Spleen (tissue), 11 donors: ENCODE data around the gene DNAJC18. TPM values are rescaled to one million over a fixed set of nuclear protein-coding genes. Genes with fewer than 3 reads are reported as not detected.
A peak's percentile ranks its signal among the peaks of the same experiment; 100 is the strongest.

ENCODE experiments used
- DNase-seq: peaks from one replicate; pipeline ENCODE4 v3.0.0-alpha.2; 2020
- H3K27ac ChIP-seq, 8 donors: fragments of 200-600 bp; sonication (generic) in 7 of 8; 1 replicate in 4 of 8; 2 replicates in 4 of 8; pipeline versions ENCODE4 v1.5.0 to v1.8.0; 2016 to 2021; ENCODE audit warnings: inconsistent platforms in 4 of 8, mild to moderate bottlenecking in 4 of 8, moderate library complexity in 1 of 8
- H3K27me3 ChIP-seq, 7 donors: fragments of 200-600 bp; sonication (generic) in 6 of 7; replicated peaks in 1 of 7; 1 replicate in 4 of 7; 2 replicates in 3 of 7; pipeline versions ENCODE4 v1.5.0 to v1.8.0; 2016 to 2021; ENCODE audit warnings: inconsistent platforms in 3 of 7, mild to moderate bottlenecking in 1 of 7
- H3K36me3 ChIP-seq, 6 donors: fragments of 200-600 bp; sonication (generic) in 5 of 6; 1 replicate in 4 of 6; 2 replicates in 2 of 6; pipeline versions ENCODE4 v1.5.0 to v1.8.0; 2016 to 2021; ENCODE audit warnings: inconsistent platforms in 2 of 6
- H3K4me1 ChIP-seq, 6 donors: fragments of 200-600 bp; sonication (generic) in 5 of 6; 1 replicate in 3 of 6; 2 replicates in 3 of 6; pipeline versions ENCODE4 v1.5.0 to v1.8.0; 2016 to 2021; ENCODE audit warnings: inconsistent platforms in 3 of 6
- H3K4me3 ChIP-seq, 8 donors: fragments of 200-600 bp; sonication (generic) in 7 of 8; 1 replicate in 4 of 8; 2 replicates in 4 of 8; pipeline versions ENCODE4 v1.5.0 to v1.8.0; 2016 to 2021; ENCODE audit warnings: inconsistent platforms in 4 of 8, mild to moderate bottlenecking in 4 of 8, moderate library complexity in 2 of 8
- H3K9me3 ChIP-seq, 8 donors: fragments of 200-600 bp; sonication (generic) in 7 of 8; 1 replicate in 4 of 8; 2 replicates in 4 of 8; pipeline versions ENCODE4 v1.5.0 to v1.8.0; 2016 to 2021; ENCODE audit warnings: inconsistent platforms in 4 of 8
- POLR2A ChIP-seq, 3 donors: fragments of 450-650 bp; IDR thresholded peaks; one replicate each; pipeline ENCODE4 v1.5.1; 2017; ENCODE audit warnings: antibody characterized with exemption in 3 of 3, mild to moderate bottlenecking in 1 of 3
- POLR2AphosphoS5 ChIP-seq, 3 donors: sonication (generic); formaldehyde crosslinking; IDR thresholded peaks; one replicate each; pipeline ENCODE4 v1.5.1; 2017; ENCODE audit warnings: antibody characterized with exemption in 3 of 3
- WGBS, 5 donors: extraction: QIAGEN DNeasy Blood & Tissue Kit in 3 of 5; methylation state at CpG; one replicate each; pipeline versions ENCODE4 v1.1.5 to v1.1.7; 2013 to 2018; 5-methylcytosine and 5-hydroxymethylcytosine counted together
- intact Hi-C: fragments of 100-400 bp; cut with DNase I; formaldehyde crosslinking; loops from one replicate; pipeline ENCODE4 v1.15.0; 2023; ENCODE audit warnings: low total_unique reads
- polyA plus RNA-seq, 3 donors: library from polyadenylated mRNA; stranded (reverse); fragments of 200-250 nt; gene quantifications; one replicate each; pipeline ENCODE4 v1.2.1, GENCODE V29; 2013
- total RNA-seq, 7 donors: library from RNA; depleted of rRNA in 3 of 7; stranded (reverse); fragments of >200 nt in 3 of 7; fragmentation: NEBNext Ultra II Directional in 4 of 7; extraction: Animal tissue kit (Norgen Biotek cat#: 25700) in 4 of 7; gene quantifications; one replicate each; pipeline versions ENCODE4 v1.1.0 to v1.2.1, GENCODE V29; 2016 to 2021
- TF ChIP-seq, protein P1 (sequence below), 11 experiments: fragments of 200-600 bp in 7 of 11; fragments of 450-650 bp in 4 of 11; sonication (generic) in 4 of 11; IDR thresholded peaks in 8 of 11; conservative IDR thresholded peaks in 3 of 11; 1 replicate in 7 of 11; 2 replicates in 4 of 11; pipeline versions ENCODE4 v1.4.0 to v1.8.0; 2016 to 2021; ENCODE audit warnings: antibody characterized with exemption in 11 of 11, inconsistent platforms in 4 of 11, mild to moderate bottlenecking in 1 of 11
- donor health status: healthy with polysubstance abuse.
- donor health status: DM: no; HTN: no; CAD: no; lungs with moderate emphysema.
- donor health status: DM: no; HTN: no; CAD: no.
- donor health status: Bipolar disorder and iron deficiency.
- donor health status: healthy.
- donor health status: DM: no; HTN: no; CAD: no.
- donor health status: DM: yes; HTN: yes; CAD: no.

Gene DNAJC18
- total and polyA plus RNA-seq, 10 donors = 1.3 to 10.8 (median 7.1) TPM

DNA sequence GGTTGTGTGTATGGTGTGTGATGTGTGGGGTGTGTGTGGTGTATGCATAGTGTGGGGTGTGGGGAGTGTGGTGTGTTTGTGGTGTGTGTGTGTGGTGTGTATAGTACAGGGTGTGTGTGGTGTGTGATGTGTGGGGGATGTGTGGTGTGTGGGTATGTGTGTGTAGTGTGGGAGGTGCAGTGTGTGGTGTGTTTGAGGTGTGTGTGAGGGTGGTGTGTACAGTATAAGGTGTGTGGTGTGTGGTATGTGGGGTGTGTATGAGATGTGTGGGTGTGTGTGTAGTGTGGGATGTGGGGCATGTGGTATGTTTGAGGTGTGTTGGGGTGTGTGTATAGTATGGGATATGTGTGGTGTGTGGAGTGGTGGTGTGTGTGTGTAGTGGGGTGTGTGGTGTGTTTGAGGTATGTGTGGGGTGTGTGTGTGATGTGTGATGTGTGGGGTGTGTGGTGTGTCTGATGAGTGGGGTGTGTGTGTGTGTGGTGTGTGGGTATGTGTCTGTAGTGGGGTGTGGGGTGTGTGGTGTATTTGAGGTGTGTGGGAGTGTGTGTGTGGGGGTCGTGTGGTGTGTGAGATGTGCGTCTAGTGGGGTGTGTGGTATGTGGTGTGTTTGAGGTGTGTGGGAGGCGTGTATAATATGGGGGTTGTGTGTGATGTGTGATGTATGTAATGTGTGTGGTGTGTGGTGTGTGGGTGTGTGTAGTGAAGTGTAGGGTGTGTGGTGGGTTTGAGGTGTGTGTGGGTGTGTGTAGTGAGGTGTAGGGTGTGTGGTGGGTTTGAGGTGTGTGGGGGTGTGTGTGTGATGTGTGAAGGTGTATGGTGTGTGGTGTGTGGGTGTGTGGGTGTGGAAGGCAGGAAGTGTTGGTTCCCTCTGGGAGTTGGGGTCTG, 14.6 kb upstream of the DNAJC18 start:
- TF ChIP-seq, protein P1, sequence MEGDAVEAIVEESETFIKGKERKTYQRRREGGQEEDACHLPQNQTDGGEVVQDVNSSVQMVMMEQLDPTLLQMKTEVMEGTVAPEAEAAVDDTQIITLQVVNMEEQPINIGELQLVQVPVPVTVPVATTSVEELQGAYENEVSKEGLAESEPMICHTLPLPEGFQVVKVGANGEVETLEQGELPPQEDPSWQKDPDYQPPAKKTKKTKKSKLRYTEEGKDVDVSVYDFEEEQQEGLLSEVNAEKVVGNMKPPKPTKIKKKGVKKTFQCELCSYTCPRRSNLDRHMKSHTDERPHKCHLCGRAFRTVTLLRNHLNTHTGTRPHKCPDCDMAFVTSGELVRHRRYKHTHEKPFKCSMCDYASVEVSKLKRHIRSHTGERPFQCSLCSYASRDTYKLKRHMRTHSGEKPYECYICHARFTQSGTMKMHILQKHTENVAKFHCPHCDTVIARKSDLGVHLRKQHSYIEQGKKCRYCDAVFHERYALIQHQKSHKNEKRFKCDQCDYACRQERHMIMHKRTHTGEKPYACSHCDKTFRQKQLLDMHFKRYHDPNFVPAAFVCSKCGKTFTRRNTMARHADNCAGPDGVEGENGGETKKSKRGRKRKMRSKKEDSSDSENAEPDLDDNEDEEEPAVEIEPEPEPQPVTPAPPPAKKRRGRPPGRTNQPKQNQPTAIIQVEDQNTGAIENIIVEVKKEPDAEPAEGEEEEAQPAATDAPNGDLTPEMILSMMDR (IDR thresholded peaks at IDR 0.05 in 8 of 11, conservative IDR thresholded peaks at IDR 0.05 in 3 of 11) = no peak
- TF ChIP-seq POLR2A (IDR thresholded peaks at IDR 0.05) (no peak), POLR2AphosphoS5 (IDR thresholded peaks at IDR 0.05) (no peak)
- Histone ChIP-seq H3K27me3 (no peaks in the 10 kb centered on the region), H3K4me3 (no peak overlapping the region), H3K4me1 (peaks cover 0 to 20% (median 5%) of the 10 kb centered on the region in 6 donors), H3K36me3 (peaks cover 0 to 47% (median 0%) of the 10 kb centered on the region in 6 donors), H3K27ac (peak overlapping the region in 1 of 8 donors; percentile 63), H3K9me3 (no peaks in the 10 kb centered on the region)
- intact Hi-C loops = no loop called here
- 53 to 69% (median 60%) methylated on average over 3 of the region's 3 CpGs for WGBS, 5 donors
- no peak for DNase-seq

DNA sequence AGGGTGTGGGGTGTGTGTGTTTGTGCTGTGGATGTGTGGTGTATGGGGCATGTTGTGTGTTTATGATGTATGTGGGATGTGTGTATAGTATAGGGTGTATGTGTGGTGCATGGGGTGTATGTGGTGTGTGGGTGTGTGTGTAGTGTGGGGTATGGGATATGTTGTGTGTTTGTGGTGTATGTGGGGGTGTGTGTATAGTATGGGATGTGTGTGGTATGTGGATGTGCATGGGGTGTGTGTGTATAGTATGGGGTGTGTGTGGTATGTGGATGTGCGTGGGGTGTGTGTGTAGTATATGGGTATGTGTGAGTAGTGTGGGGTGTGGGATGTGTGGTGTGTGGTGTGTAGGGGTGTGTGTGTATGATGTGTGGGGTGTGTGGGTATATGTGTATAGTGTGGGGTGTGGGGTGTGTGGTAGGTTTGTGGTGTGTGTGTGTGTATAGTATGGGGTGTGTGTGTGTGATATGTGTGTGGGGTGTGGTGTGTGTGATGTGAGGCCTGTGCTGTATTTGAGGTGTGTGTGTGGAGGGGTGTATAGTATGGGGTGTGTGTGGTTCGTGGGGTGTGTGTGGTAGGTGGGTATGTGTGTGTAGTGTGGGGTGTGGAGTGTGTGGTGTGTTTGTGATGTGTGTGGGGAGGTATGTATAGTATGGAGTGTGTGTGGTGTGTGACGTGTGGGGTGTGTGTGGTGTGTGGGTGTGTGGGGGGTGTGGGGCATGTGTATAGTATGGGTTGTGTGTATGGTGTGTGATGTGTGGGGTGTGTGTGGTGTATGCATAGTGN, 12.7 kb upstream of the DNAJC18 start:
- WGBS, 5 donors = 74 to 83% (median 83%) methylated on average over 3 of the region's 3 CpGs
- H3K4me1 ChIP-seq = peaks cover 0 to 2% (median 0%) of the 10 kb centered on the region in 6 donors
- H3K4me3 ChIP-seq = no peak overlapping the region
- H3K36me3 ChIP-seq = peaks cover 0 to 62% (median 0%) of the 10 kb centered on the region in 6 donors
- no peak for DNase-seq
- H3K9me3 ChIP-seq = no peaks in the 10 kb centered on the region
- TF ChIP-seq, protein P1 (IDR thresholded peaks at IDR 0.05 in 8 of 11, conservative IDR thresholded peaks at IDR 0.05 in 3 of 11) = no peak
- TF ChIP-seq POLR2A (IDR thresholded peaks at IDR 0.05) (no peak), POLR2AphosphoS5 (IDR thresholded peaks at IDR 0.05) (no peak)
- H3K27ac ChIP-seq = peak overlapping the region in 1 of 8 donors; percentile 40
- no peaks in the 10 kb centered on the region for H3K27me3 ChIP-seq
- intact Hi-C loops = no loop called here

DNA sequence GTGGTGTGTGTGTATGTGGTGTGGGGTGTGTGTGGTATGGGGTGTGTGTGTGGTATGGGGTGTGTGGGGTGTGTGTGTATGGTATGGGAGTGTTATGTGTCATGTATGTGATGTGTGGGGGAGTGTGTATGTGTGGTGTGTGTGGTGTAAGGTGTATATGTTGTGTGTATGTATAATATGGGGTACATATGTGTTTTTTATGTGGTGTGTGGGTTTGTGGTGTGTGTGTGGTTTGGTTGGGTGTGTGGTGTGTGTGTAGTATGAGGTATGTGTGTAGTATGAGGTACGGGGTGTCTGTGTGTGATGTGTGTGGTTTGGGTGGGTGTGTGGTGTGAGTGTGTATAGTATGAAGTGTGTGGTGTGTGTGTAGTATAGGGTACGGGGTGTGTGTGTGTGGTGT, 11.9 kb upstream of the DNAJC18 start:
- Histone ChIP-seq H3K4me3 (no peak overlapping the region), H3K27me3 (no peaks in the 10 kb centered on the region), H3K9me3 (no peaks in the 10 kb centered on the region), H3K36me3 (peaks cover 0 to 53% (median 0%) of the 10 kb centered on the region in 6 donors), H3K4me1 (no peaks in the 10 kb centered on the region), H3K27ac (no peak overlapping the region)
- 81 to 95% (median 86%) methylated on average over 2 of the region's 2 CpGs for WGBS, 5 donors
- DNase-seq = no peak
- intact Hi-C loops = no loop called here
- TF ChIP-seq, protein P1 (IDR thresholded peaks at IDR 0.05 in 8 of 11, conservative IDR thresholded peaks at IDR 0.05 in 3 of 11) = no peak
- TF ChIP-seq POLR2A (IDR thresholded peaks at IDR 0.05) (no peak), POLR2AphosphoS5 (IDR thresholded peaks at IDR 0.05) (no peak)
